AG20443 (cell line): ENCODE data around the gene CDC42BPB.

Experiments used
- DNase-seq: peaks from one replicate; pipeline ENCODE4 v3.0.0; 2012; ENCODE audit warnings: low spot score, mixed read lengths

CDC42BPB gene

GRCh38 chr14:102944448-102945330, 112.7 kb downstream of the CDC42BPB start:
- DNase-seq: no peak

DNA sequence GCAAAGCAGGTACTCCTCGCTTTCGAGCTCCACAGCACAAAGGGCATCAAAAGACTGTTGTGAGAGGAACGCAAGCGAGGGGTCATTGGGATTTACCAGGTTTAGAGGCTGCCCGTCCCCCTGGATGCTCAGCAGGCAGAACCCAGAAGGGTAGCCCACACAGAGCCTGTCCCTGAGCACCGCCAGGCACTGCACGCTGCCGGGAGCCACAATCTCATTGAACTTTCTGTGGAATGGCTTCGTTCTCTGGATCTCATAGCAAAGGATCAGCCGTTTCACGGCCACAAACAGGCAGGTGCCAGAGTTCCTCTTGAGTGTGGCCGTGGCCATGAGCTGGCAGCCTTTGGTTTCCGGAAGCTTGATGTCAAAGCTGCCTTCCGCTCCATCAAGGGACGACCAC, 113.4 kb downstream of the CDC42BPB start:
- DNase-seq: no peak

GRCh38 chr14:102943454-102943853, 113.9 kb downstream of the CDC42BPB start:
- DNase-seq: no peak

DNA sequence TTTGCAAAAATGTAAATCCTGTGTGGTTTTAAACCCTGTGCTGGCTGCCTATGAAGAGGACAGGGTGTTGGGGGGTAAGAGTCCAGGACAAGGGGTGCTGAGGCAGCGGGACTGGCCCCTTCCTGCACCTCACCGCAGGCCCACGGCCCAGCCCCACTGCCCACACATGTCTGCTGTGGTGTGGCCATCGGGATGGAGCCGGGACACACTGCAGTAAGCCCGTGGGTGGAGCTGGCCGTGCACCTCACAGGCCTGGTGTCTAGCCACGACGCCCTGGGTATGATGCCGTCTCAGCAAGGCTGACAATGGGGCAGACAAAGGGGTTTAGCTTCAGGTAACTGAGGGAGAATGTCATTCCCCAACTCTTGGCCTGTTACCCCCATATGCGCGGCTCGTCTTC, 115.3 kb downstream of the CDC42BPB start:
- no peak for DNase-seq

DNA sequence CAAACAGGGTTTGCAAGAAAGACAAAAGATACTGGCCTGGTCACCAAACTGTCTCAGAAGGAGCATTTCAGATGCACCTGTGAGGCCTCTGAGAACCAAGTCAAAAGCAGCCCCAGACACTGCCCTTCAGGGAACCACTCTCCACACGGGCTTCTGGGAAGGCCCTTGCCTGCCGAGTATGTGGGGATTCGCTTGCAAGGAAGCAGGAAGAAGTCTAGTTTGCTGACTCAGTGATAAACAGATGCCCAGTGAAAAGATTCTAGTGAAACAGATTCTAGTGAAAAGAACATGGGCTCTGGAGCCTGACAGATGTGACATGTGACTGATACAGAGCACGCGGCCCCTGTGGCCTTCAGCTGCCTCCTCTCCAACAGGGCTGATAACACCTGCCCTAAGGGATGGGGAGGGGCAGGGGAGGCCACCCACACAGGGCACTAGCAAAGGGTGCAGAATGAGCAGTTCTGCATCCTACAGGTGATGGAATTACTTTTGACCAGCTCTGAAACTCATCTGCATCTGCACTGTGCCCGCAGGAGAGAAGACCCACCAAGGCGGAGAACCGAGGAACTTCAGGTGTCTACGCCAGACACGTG, 115.8 kb downstream of the CDC42BPB start:
- no peak for DNase-seq

- no peak for DNase-seq
Measured at GRCh38 chr14:102940729-102941362, 116.5 kb downstream of the CDC42BPB start.

DNA sequence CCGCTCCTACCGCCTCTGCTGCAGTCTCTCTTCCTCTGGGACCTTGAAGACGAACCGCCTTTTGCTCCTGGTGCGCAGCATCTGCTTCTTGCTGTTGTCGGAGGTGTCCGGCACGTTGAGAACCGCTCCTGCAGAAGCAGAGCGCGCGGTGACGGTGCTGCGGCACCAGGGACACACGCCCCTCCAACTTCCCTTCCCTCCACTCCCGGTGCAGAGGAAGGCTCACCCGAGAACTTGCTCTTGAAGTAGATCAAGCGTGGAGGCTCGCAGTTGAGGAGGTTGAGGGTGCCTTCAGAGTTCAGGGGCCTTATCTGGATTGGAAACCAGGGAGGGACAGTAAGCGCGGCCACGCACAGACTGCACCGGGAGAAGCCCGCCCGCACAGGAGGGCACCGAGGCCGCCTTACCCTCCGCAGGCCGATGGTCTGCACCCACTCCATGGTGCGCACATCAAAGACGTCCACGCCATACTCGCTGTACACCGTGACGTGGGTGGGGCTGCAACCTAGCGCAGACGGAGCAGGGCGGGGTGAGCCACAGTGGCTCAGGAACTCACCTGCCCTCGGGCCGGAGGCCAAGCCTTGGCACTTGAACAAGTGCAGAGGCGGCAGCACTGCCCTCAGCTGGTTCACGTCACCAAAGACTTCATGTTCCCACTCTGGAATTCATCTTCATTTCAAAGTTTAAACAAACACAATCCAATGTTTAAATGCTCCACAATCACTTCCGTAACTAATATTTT, 117.4 kb downstream of the CDC42BPB start:
- no peak for DNase-seq

GRCh38 chr14:102939329-102939728, 118.0 kb downstream of the CDC42BPB start:
- no peak for DNase-seq

DNA sequence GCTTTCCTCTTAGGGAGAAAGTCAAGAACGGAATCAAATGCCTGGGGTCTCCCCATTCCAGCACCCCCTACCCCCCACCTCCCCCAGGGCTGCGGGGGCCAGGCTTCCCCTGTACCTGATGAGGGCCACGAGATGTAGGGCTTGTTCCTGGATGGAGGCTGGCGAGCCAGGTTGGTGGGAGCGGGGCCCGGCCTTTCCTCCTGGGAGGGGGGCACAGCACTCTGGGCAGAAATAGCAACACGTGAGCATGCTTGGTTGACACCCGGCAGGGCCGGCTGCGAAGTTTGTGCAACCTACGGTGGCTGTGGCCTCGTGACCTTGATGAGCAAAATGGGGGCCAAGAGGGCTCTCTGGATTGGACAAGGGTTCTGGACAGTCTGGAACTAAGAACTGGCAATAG, 119.2 kb downstream of the CDC42BPB start:
- no peak for DNase-seq

- no peak for DNase-seq
Measured at GRCh38 chr14:102937331-102938175, 119.8 kb downstream of the CDC42BPB start.

- no peak for DNase-seq
Measured at GRCh38 chr14:102935756-102936155, 121.6 kb downstream of the CDC42BPB start.

DNA sequence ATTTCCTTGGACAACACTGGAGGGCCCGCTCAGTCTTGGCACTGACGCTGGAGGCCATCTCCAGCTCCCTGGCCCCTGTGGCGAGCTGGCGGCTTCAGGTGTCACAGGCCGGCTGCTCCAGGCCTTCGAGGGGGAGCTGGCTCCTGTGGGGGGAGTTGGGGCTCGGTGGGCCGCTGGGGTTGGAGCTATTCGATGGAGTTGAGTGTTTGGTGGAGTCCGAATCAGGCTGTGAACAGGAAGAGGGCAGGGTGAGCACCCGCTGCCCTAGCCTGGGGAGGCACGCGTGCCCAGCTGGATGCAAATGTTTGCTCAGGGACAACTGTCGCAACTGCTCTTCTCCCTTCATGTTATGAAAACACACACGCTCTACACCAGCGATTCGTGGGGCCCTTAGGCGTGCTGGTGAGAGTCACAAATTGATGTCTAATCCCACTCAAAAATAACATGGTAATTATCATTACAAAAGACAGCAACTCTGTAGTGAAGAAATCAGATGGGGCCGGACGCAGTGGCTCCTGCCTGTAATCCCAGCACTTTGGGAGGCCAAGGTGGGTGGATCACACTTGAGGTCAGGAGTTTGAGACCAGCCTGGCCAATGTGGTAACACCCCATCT, 123.6 kb downstream of the CDC42BPB start:
- no peak for DNase-seq

- DNase-seq: no peak
Measured at GRCh38 chr14:102932484-102933248, 124.7 kb downstream of the CDC42BPB start.

DNA sequence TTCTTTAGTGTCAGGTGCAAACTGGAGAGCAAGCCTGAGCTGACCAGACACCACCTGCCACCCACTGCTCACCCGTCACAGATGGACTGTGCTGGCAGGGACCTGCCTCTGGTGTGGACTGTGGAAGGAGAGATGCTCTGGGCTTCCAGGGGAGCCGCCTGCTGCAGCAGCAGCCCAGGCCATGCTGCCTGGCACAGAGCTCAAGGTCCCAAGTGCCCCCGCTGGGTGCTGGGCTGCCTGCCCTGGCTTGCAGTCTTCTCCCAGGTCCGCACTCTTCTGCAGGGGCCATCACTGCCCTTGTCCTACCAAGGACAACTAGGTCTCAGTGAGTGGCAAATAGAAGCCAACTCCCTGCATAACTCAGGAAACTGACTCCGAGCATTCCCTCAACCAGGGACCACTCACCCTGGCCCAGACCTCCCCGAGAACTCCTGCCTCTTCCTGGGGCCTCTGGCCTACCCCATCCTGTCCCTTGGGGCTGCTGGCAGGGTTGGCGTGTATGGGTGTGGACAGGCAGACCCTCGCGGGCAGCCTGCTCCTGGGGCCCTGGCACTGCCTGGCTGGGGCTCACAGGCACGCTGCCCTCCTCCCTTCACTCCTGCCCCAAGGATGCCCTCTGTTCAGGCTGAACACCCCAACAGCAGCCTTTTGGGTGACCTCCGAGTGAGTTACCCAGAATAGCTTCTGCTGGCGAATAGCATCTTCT, 125.6 kb downstream of the CDC42BPB start:
- DNase-seq: no peak

DNA sequence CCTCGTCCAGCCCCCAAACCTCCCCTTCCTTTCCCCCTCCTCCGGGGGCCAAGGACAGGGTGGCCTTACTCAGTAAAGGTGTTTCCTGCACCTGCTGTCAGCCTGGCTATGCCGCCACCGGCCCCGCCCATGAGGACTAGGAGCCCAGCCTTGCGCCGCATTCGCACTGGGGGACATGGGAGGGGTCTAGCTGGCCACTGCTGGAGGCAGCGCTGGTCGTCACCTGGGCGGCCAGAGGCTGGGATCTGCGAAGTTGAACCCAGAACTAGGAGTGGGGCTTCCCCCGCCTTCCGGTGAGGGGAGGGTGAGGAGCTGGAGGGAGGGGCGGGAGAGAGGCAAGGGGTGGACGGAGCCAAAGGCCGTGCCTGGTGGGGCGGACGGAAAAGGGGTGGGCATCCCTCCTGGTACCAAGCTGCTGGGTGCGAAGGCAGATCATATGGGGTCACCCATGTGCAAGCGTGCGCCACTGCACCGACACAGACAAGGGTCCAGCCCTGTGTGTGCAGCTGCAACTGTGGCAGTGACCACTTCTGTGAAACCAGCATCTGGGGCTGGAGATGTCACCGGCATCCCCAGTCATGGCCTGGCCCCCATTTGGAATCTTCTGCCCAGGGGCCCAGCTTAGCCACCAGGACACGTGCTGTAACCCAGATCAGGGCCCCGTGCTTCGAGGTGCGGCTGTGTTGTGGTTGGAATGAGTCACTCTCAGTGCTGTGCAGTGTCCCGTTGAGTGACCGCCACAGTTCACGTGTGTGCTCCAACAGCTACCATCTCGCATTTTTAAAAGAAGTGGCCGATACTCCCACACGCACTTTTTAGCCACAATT, 126.4 kb downstream of the CDC42BPB start:
- DNase-seq: no peak

- DNase-seq: peak; percentile 52
Measured at GRCh38 chr14:102930138-102930752, 127.1 kb downstream of the CDC42BPB start.

DNA sequence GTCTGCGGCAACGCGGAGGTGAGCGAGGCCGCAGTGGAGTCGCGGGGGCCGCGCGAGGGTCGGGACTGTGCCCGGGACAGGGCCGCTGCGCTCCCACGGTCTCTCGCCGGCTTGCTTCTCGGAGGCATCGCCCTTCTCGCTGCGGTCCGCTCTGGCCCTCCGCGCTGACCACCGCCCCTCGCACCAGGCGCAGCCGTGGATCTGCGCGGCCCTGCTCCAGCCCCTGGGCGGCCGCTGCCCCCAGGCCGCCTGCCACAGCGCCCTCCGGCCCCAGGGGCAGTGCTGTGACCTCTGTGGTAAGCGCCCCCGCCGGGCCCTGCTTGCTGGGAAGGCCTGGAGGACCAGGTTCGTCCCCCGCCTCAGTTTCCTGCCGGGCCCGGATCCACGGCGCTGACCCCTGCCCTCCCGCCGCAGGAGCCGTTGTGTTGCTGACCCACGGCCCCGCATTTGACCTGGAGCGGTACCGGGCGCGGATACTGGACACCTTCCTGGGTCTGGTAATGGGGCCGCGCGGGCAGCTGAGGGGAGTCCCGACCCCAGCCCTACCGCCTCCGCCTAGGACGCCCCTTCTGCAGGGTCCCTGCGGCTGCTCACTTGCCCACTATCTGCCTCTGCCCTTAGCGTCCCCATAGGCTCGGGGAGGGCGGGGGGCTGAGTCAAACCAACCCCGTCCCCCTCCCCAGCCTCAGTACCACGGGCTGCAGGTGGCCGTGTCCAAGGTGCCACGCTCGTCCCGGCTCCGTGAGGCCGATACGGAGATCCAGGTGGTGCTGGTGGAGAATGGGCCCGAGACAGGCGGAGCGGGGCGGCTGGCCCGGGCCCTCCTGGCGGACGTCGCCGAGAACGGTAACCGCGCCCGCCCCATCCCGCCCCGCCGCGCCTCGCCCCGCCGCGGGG, 127.9 kb downstream of the CDC42BPB start:
- peak; percentile 47 for DNase-seq
